Stimulated activated CD4-positive, alpha-beta T cell treated with anti-CD3 and anti-CD28 coated beads, Interleukin-4, amount 100 ng/mL, for 48 hours (primary cell): ENCODE measurements around the gene FAM221B.

ENCODE experiments used
- DNase-seq, 2 donors: peaks; one replicate each; pipeline ENCODE4 v3.0.0-alpha.2; 2020; ENCODE audit warnings: low read depth in 2 of 2

The FAM221B gene

GRCh38 chr9:35792024-35792813 lies 36.3 kb downstream of the FAM221B start:
- DNase-seq, result no peak

GRCh38 chr9:35791297-35791921 lies 37.1 kb downstream of the FAM221B start, which contains the start of gene NPR2:
Gene NPR2, plus strand, starts transcription at chr9:35791591. Its CDS starts 818 bp downstream, at chr9:35792409.
- DNase-seq, result no peak

GRCh38 chr9:35790385-35791296 lies 37.9 kb downstream of the FAM221B start:
- DNase-seq, result peak; percentile 27 to 33

- no peak for DNase-seq
Measured at GRCh38 chr9:35790025-35790384, 38.5 kb downstream of the FAM221B start.

- DNase-seq, result no peak
Measured at GRCh38 chr9:35789541-35789940, 39.0 kb downstream of the FAM221B start.

- no peak for DNase-seq
Measured at GRCh38 chr9:35783418-35783817, 45.1 kb downstream of the FAM221B start.

- no peak for DNase-seq
Measured at GRCh38 chr9:35781066-35781465, 47.5 kb downstream of the FAM221B start.

GRCh38 chr9:35778496-35778895 lies 50.0 kb downstream of the FAM221B start:
- DNase-seq, result no peak

GRCh38 chr9:35776018-35776417 lies 52.5 kb downstream of the FAM221B start:
- DNase-seq, result no peak

- no peak for DNase-seq
Measured at GRCh38 chr9:35774907-35775635, 53.5 kb downstream of the FAM221B start.

- no peak for DNase-seq
Measured at GRCh38 chr9:35771943-35772342, 56.6 kb downstream of the FAM221B start.

GRCh38 chr9:35771534-35771933 lies 57.0 kb downstream of the FAM221B start:
- no peak for DNase-seq

GRCh38 chr9:35771075-35771433 lies 57.5 kb downstream of the FAM221B start:
- no peak for DNase-seq

GRCh38 chr9:35769763-35770162 lies 58.8 kb downstream of the FAM221B start:
- no peak for DNase-seq

GRCh38 chr9:35767458-35767857 lies 61.1 kb downstream of the FAM221B start:
- no peak for DNase-seq

- no peak for DNase-seq
Measured at GRCh38 chr9:35766997-35767396, 61.5 kb downstream of the FAM221B start.
